Uterus (tissue), 4 donors: ENCODE data around the gene KCNMA1. TPM values are rescaled to one million over a fixed set of nuclear protein-coding genes. Genes with fewer than 3 reads are reported as not detected.

Experiments used
- DNase-seq, 2 donors: peaks; one replicate each; pipeline ENCODE4 v3.0.0-alpha.2; 2019 to 2020
- H3K27ac ChIP-seq, 2 donors: fragments of 200-600 bp; sonication (generic); 1 replicate in 1 of 2; 2 replicates in 1 of 2; pipeline ENCODE4 v1.5.1; 2016 to 2018
- H3K27me3 ChIP-seq, 2 donors: fragments of 200-600 bp; sonication (generic); one replicate each; pipeline ENCODE4 v1.5.1; 2018 to 2019; ENCODE audit warnings: control low read depth in 1 of 2
- H3K36me3 ChIP-seq, 2 donors: fragments of 200-600 bp; sonication (generic); one replicate each; pipeline ENCODE4 v1.5.1; 2019; ENCODE audit warnings: control low read depth in 1 of 2
- H3K4me1 ChIP-seq, 2 donors: fragments of 200-600 bp; sonication (generic); one replicate each; pipeline ENCODE4 v1.5.1; 2018 to 2019; ENCODE audit warnings: control low read depth in 1 of 2
- H3K4me3 ChIP-seq, 2 donors: fragments of 200-600 bp; sonication (generic); 1 replicate in 1 of 2; 2 replicates in 1 of 2; pipeline ENCODE4 v1.5.1; 2018 to 2019; ENCODE audit warnings: mild to moderate bottlenecking in 1 of 2
- H3K9me3 ChIP-seq, 2 donors: fragments of 200-600 bp; sonication (generic); one replicate each; pipeline ENCODE4 v1.5.1; 2019; ENCODE audit warnings: control low read depth in 1 of 2
- CTCF ChIP-seq, 4 experiments: fragments of 200-600 bp in 2 of 4; fragments of 450-650 bp in 2 of 4; sonication (generic) in 2 of 4; IDR thresholded peaks; one replicate each; pipeline ENCODE4 v1.5.1; 2016 to 2019; ENCODE audit warnings: antibody characterized with exemption in 4 of 4, mild to moderate bottlenecking in 2 of 4, moderate library complexity in 1 of 4
- POLR2A ChIP-seq, 2 donors: fragments of 450-650 bp; IDR thresholded peaks; one replicate each; pipeline ENCODE4 v1.6.1; 2016; ENCODE audit warnings: antibody characterized with exemption in 2 of 2, mild to moderate bottlenecking in 1 of 2, moderate library complexity in 1 of 2
- intact Hi-C: fragments of 100-400 bp; cut with DNase I; formaldehyde crosslinking; loops from one replicate; pipeline ENCODE4 v1.15.1; 2023; ENCODE audit warnings: low total_unique reads
- total RNA-seq, 4 donors: library from RNA; depleted of rRNA in 3 of 4; stranded (reverse); fragments of >200 nt in 3 of 4; gene quantifications; one replicate each; pipeline versions ENCODE4 v1.1.0 to v1.2.4, GENCODE V29; 2014 to 2023
- donor health status: DM: yes; HTN: yes; CAD: no.

The KCNMA1 gene
- total RNA-seq, 4 donors from 2014 or later: 86.2 to 236 (median 164) TPM

GRCh38 chr10:77120666-77121376 is 516.8 kb downstream of the KCNMA1 start:
- Histone ChIP-seq H3K27me3 (no peaks in the 10 kb centered on the region), H3K27ac (peak overlapping the region in 1 of 2 donors; percentile 10), H3K4me3 (no peak overlapping the region), H3K4me1 (peaks cover 0 to 6% of the 10 kb centered on the region in 2 donors), H3K9me3 (no peaks in the 10 kb centered on the region), H3K36me3 (no peaks in the 10 kb centered on the region)
- intact Hi-C loops: no loop called here
- DNase-seq: no peak
- no peak for TF ChIP-seq CTCF (IDR thresholded peaks at IDR 0.05)
- TF ChIP-seq POLR2A (IDR thresholded peaks at IDR 0.05): no peak

- Histone ChIP-seq H3K27me3 (no peaks in the 10 kb centered on the region), H3K36me3 (no peaks in the 10 kb centered on the region), H3K4me3 (no peak overlapping the region), H3K27ac (no peak overlapping the region), H3K9me3 (no peaks in the 10 kb centered on the region), H3K4me1 (peaks cover 0 to 6% of the 10 kb centered on the region in 2 donors)
- DNase-seq: no peak
- intact Hi-C loops: no loop called here
- TF ChIP-seq POLR2A (IDR thresholded peaks at IDR 0.05) (no peak), CTCF (IDR thresholded peaks at IDR 0.05) (no peak)
Observed at GRCh38 chr10:77120012-77120411, 517.6 kb downstream of the KCNMA1 start.

DNA sequence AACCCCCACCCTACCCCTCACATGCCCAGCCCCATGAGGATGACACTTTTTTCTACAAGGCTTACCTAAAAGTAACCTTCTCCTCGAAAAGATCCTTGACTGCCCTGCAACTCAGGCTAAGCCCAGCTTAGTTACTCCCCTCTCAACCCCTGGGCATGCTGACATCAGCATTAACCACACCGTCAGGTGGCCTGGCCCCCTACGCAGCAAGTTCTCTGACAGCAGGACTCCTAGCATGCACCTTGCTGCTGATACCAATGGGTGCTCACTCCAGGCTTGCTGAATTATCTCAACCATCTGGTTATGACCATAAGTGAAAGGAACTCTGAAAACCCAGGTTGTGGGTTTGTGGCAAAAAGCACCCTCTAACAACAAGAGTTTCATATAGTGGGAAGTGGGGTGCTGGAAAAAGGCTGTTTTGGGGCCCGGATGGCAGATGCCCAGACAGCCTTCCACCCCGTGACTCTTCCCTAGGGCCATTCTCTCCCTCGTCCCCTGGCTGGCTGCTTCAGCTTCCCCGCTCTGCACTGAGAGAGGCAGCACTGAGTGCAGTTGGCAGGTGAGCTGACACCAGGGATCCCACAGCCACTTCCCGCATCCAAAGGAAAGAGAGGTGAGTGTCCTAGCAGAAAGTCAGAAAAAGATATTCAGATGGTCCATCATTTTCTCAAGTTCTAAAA is 518.9 kb downstream of the KCNMA1 start:
- TF ChIP-seq CTCF (IDR thresholded peaks at IDR 0.05): no peak
- TF ChIP-seq POLR2A (IDR thresholded peaks at IDR 0.05): no peak
- peaks cover 0 to 6% of the 10 kb centered on the region in 2 donors for H3K4me1 ChIP-seq
- intact Hi-C loops: no loop called here
- no peak overlapping the region for H3K4me3 ChIP-seq
- DNase-seq: no peak
- no peaks in the 10 kb centered on the region for H3K27me3 ChIP-seq
- no peaks in the 10 kb centered on the region for H3K36me3 ChIP-seq
- no peak overlapping the region for H3K27ac ChIP-seq
- no peaks in the 10 kb centered on the region for H3K9me3 ChIP-seq

DNA sequence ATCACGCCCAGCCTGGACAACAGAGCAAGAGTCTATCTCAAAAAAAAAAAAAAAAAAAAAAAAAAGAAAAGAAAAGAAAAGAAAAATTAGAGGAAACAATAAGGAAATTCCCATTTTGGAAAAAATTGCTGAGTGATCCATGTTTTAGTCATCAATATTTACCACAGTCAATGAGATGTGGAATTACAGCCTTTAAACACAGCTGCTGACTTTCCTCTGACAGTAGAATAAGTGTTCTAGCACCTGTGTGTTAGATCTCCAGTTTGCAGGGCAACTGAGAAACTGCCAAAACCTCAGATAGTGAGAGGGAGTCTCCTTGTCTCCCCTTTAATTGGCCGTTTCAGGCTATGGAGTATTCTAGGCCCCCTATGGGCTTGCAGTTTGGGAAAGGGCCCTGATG is 520.1 kb downstream of the KCNMA1 start:
- no peak for TF ChIP-seq CTCF (IDR thresholded peaks at IDR 0.05)
- no peak for TF ChIP-seq POLR2A (IDR thresholded peaks at IDR 0.05)
- H3K36me3 ChIP-seq: no peaks in the 10 kb centered on the region
- H3K4me1 ChIP-seq: peaks cover 0 to 6% of the 10 kb centered on the region in 2 donors
- intact Hi-C loops: no loop called here
- DNase-seq: no peak
- no peak overlapping the region for H3K27ac ChIP-seq
- H3K4me3 ChIP-seq: no peak overlapping the region
- no peaks in the 10 kb centered on the region for H3K27me3 ChIP-seq
- no peaks in the 10 kb centered on the region for H3K9me3 ChIP-seq

- H3K9me3 ChIP-seq: no peaks in the 10 kb centered on the region
- intact Hi-C loops: no loop called here
- no peaks in the 10 kb centered on the region for H3K36me3 ChIP-seq
- H3K4me1 ChIP-seq: peaks cover 0 to 6% of the 10 kb centered on the region in 2 donors
- no peak overlapping the region for H3K27ac ChIP-seq
- H3K27me3 ChIP-seq: no peaks in the 10 kb centered on the region
- no peak for DNase-seq
- TF ChIP-seq CTCF (IDR thresholded peaks at IDR 0.05) (no peak), POLR2A (IDR thresholded peaks at IDR 0.05) (no peak)
- H3K4me3 ChIP-seq: no peak overlapping the region
Observed at GRCh38 chr10:77116904-77117303, 520.7 kb downstream of the KCNMA1 start.
